Caco-2 (cell line): Measurements from ENCODE around the gene TEN1. TPM values are rescaled to one million over a fixed set of nuclear protein-coding genes. Genes with fewer than 3 reads are reported as not detected.

Experiments used
- BruUV-seq: library from RNA; stranded (reverse); fragments of 400-500 nt; replicated peaks from 2 replicates; lab custom pipeline; 2021; lab: Mats Ljungman, UMichigan
- CTCF ChIA-PET: fragments of 300-600 bp; sonication (Branson Sonifier 250); formaldehyde crosslinking; loops from one replicate; lab custom pipeline; 2022; ENCODE audit warnings: antibody characterized with exemption; lab: Charles Lee
- POLR2A ChIA-PET: fragments of 300-600 bp; sonication (Branson Sonifier 250); formaldehyde crosslinking; loops from one replicate; lab custom pipeline; 2022; ENCODE audit warnings: antibody characterized with exemption; lab: Charles Lee
- DNase-seq, 2 experiments: peaks; one replicate each; pipeline versions ENCODE4 v3.0.0 to v3.0.0-alpha.2; 2020 to 2022
- H3K27me3 ChIP-seq: replicated peaks from 2 replicates; pipeline ENCODE4 v1.6.0; 2011; ENCODE audit warnings: low read length; ENCODE audit not compliant: control insufficient read depth, insufficient read depth
- H3K36me3 ChIP-seq: 2 replicates; pipeline ENCODE4 v1.5.1; 2011; ENCODE audit warnings: low read length; ENCODE audit not compliant: control insufficient read depth, insufficient read depth
- H3K4me1 ChIP-seq: fragments of 250-450 bp; sonication (Bioruptor Pico); 2 replicates; pipeline ENCODE4 v1.5.1; 2020; ENCODE audit warnings: mild to moderate bottlenecking
- H3K4me3 ChIP-seq: 2 replicates; pipeline ENCODE4 v1.5.1; 2011; ENCODE audit warnings: low read depth, mild to moderate bottlenecking, control low read depth, low read length
- H3K9me3 ChIP-seq: fragments of 250-450 bp; sonication (Bioruptor Pico); 2 replicates; pipeline ENCODE4 v1.5.1; 2020; ENCODE audit warnings: mild to moderate bottlenecking, moderate library complexity
- H3K27ac Mint-ChIP-seq: one replicate; pipeline ENCODE4 v1.8.0; 2022; ENCODE audit warnings: mixed read lengths; ENCODE audit not compliant: unreplicated experiment
- H3K27me3 Mint-ChIP-seq: one replicate; pipeline ENCODE4 v1.8.0; 2022; ENCODE audit warnings: mixed read lengths; ENCODE audit not compliant: insufficient read depth, unreplicated experiment
- H3K36me3 Mint-ChIP-seq: one replicate; pipeline ENCODE4 v1.8.0; 2022; ENCODE audit warnings: mild to moderate bottlenecking, mixed read lengths; ENCODE audit not compliant: insufficient read depth, unreplicated experiment
- H3K4me1 Mint-ChIP-seq: one replicate; pipeline ENCODE4 v1.8.0; 2022; ENCODE audit warnings: low read depth, mixed read lengths; ENCODE audit not compliant: unreplicated experiment
- H3K4me3 Mint-ChIP-seq: one replicate; pipeline ENCODE4 v1.8.0; 2022; ENCODE audit warnings: mild to moderate bottlenecking, moderate library complexity, mixed read lengths; ENCODE audit not compliant: unreplicated experiment
- H3K9me3 Mint-ChIP-seq: one replicate; pipeline ENCODE4 v1.8.0; 2022; ENCODE audit warnings: mixed read lengths; ENCODE audit not compliant: unreplicated experiment
- CTCF ChIP-seq, 2 experiments: fragments of 200-600 bp in 1 of 2; IDR thresholded peaks; 1 replicate in 1 of 2; 2 replicates in 1 of 2; pipeline versions ENCODE4 v1.5.1 to v1.8.0; 2011 to 2022; ENCODE audit warnings: antibody characterized with exemption in 1 of 2, control low read depth in 1 of 2, inconsistent platforms in 1 of 2, low read depth in 1 of 2, low read length in 1 of 2, mild to moderate bottlenecking in 1 of 2, moderate library complexity in 1 of 2; ENCODE audit not compliant: insufficient read depth in 1 of 2, severe bottlenecking in 1 of 2, unreplicated experiment in 1 of 2
- intact Hi-C: fragments of 100-400 bp; cut with micrococcal nuclease; formaldehyde crosslinking; loops from one replicate; pipeline ENCODE4 v1.10.0; 2022; ENCODE audit not compliant: unreplicated experiment
- total RNA-seq: library from RNA; stranded (reverse); gene quantifications from 2 replicates; pipeline ENCODE4 v1.2.3, GENCODE V29; 2022

The TEN1 gene
- total RNA-seq, 1 experiment from 2014 or later, result 20.3 TPM

GRCh38 chr17:76002100-76002499 lies 23.1 kb downstream of the TEN1 start:
- H3K9me3 ChIP-seq, result no peaks in the 10 kb centered on the region
- H3K4me1 ChIP-seq, result peaks cover 37% of the 10 kb centered on the region
- CTCF ChIA-PET, result interaction anchor here (0.5 to 3.4 kb wide), 6 partner anchors 10 to 97 kb away, joined by 3 to 19 read pairs (median 7); partner anchors contain the start of genes ACOX1, FBF1, MRPL38 and TEN1
- no peaks in the 10 kb centered on the region for H3K27me3 ChIP-seq
- no peaks in the 10 kb centered on the region for H3K27me3 Mint-ChIP-seq
- DNase-seq, result no peak
- POLR2A ChIA-PET, result no interaction called here
- peaks cover 1% of the 10 kb centered on the region; the same call in 1 of the 2 replicates for H3K36me3 ChIP-seq
- no peaks in the 10 kb centered on the region for H3K9me3 Mint-ChIP-seq
- BruUV-seq, result no TSS peak
- peaks cover 18% of the 10 kb centered on the region for H3K4me1 Mint-ChIP-seq
- peaks cover 10% of the 10 kb centered on the region for H3K36me3 Mint-ChIP-seq
- H3K4me3 ChIP-seq, result no peak overlapping the region
- intact Hi-C loops, result no loop called here
- H3K27ac Mint-ChIP-seq, result peak overlapping the region; percentile 57
- TF ChIP-seq CTCF (IDR thresholded peaks at IDR 0.05; ENCODE audit: insufficient read depth in 1 of 2, low read depth in 1 of 2, low read length in 1 of 2, severe bottlenecking in 1 of 2, unreplicated experiment in 1 of 2), result no peak
- no peak overlapping the region for H3K4me3 Mint-ChIP-seq

DNA sequence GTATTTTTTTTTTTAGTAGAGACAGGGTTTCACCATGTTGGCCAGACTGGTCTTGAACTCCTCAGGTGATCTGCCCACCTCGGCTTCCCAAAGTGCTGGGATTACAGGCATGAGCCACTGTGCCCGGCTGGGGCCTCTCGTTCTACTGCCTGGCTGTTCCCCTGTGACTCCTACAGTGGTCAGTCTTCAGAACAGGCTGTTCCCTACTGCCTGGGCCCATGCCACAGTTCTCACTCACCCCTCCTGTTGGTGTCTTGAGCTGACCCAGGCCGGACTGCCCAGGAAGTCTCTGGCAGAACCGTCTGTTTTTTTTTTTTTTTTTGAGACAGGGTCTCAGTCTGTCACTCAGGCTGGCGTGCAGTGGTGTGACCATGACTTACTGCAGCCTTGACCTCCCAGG lies 24.9 kb downstream of the TEN1 start:
- Mint-ChIP-seq H3K4me3 (no peak overlapping the region), H3K36me3 (peaks cover 10% of the 10 kb centered on the region), H3K9me3 (no peaks in the 10 kb centered on the region), H3K4me1 (peaks cover 10% of the 10 kb centered on the region), H3K27me3 (no peaks in the 10 kb centered on the region), H3K27ac (peak overlapping the region; percentile 71)
- BruUV-seq, result no TSS peak
- Histone ChIP-seq H3K4me1 (peaks cover 19% of the 10 kb centered on the region), H3K9me3 (no peaks in the 10 kb centered on the region), H3K27me3 (no peaks in the 10 kb centered on the region), H3K36me3 (peaks cover 1% of the 10 kb centered on the region; the same call in 1 of the 2 replicates), H3K4me3 (no peak overlapping the region)
- ChIA-PET POLR2A (interaction anchor here (1.1 to 1.7 kb wide), 2 partner anchors 63 to 107 kb away, joined by 4 to 6 read pairs; partner anchors contain the start of genes FBF1 and TRIM65), CTCF (interaction anchor here (0.6 to 3.4 kb wide), 9 partner anchors 9 to 276 kb away, joined by 3 to 19 read pairs (median 5); partner anchors contain the start of genes ACOX1, FBF1, MRPL38 and TEN1)
- no peak for DNase-seq
- intact Hi-C loops, result loop anchor here (1.0 to 2.0 kb wide), 2 partner anchors 25 to 63 kb away; partner anchors contain the start of genes ACOX1, FBF1 and TEN1
- TF ChIP-seq CTCF (IDR thresholded peaks at IDR 0.05; ENCODE audit: insufficient read depth in 1 of 2, low read depth in 1 of 2, low read length in 1 of 2, severe bottlenecking in 1 of 2, unreplicated experiment in 1 of 2), result no peak

- CTCF ChIA-PET, result interaction anchor here (0.6 to 2.6 kb wide), 10 partner anchors 9 to 275 kb away, joined by 3 to 16 read pairs (median 6); partner anchors contain the start of genes ACOX1, FBF1, MRPL38 and TEN1
Measured at GRCh38 chr17:76004750-76005262, 25.8 kb downstream of the TEN1 start.

More at GRCh38 chr17:76004750-76005262, 25.8 kb downstream of the TEN1 start:
- H3K27me3 ChIP-seq, result no peaks in the 10 kb centered on the region
- H3K36me3 Mint-ChIP-seq, result peaks cover 9% of the 10 kb centered on the region
- H3K36me3 ChIP-seq, result peaks cover 1% of the 10 kb centered on the region; the same call in 1 of the 2 replicates
- intact Hi-C loops, result loop anchor here (1.0 to 2.0 kb wide), 2 partner anchors 64 to 100 kb away; partner anchors contain the start of gene FBF1
- H3K4me1 ChIP-seq, result peaks cover 17% of the 10 kb centered on the region
- H3K27me3 Mint-ChIP-seq, result no peaks in the 10 kb centered on the region
- peak overlapping the region; percentile 30 for H3K27ac Mint-ChIP-seq
- no peaks in the 10 kb centered on the region for H3K9me3 ChIP-seq
- TF ChIP-seq CTCF (IDR thresholded peaks at IDR 0.05; ENCODE audit: insufficient read depth in 1 of 2, low read depth in 1 of 2, low read length in 1 of 2, severe bottlenecking in 1 of 2, unreplicated experiment in 1 of 2), result no peak
- H3K4me3 ChIP-seq, result no peak overlapping the region
- no peak overlapping the region for H3K4me3 Mint-ChIP-seq
- peaks cover 5% of the 10 kb centered on the region for H3K9me3 Mint-ChIP-seq
- no TSS peak for BruUV-seq
- DNase-seq, result no peak
- POLR2A ChIA-PET, result interaction anchor here (1.7 kb wide), 1 partner anchor 64 kb away, joined by 6 read pairs; the partner anchor contains the start of gene FBF1
- peaks cover 10% of the 10 kb centered on the region for H3K4me1 Mint-ChIP-seq
